GM18526 (cell line): Measurements from ENCODE around the gene TCOF1.

Source experiments
- POLR2A ChIP-seq: IDR thresholded peaks from 3 replicates; pipeline ENCODE4 v1.6.1; 2011; ENCODE audit not compliant: insufficient read length; ENCODE audit errors: extremely low read depth

Gene TCOF1

GRCh38 chr5:150356575-150357294 is 762 bp upstream of the TCOF1 start:
- no peak for TF ChIP-seq POLR2A

- no peak for TF ChIP-seq POLR2A
Observed at GRCh38 chr5:150358261-150359095, 981 bp downstream of the TCOF1 start.

DNA sequence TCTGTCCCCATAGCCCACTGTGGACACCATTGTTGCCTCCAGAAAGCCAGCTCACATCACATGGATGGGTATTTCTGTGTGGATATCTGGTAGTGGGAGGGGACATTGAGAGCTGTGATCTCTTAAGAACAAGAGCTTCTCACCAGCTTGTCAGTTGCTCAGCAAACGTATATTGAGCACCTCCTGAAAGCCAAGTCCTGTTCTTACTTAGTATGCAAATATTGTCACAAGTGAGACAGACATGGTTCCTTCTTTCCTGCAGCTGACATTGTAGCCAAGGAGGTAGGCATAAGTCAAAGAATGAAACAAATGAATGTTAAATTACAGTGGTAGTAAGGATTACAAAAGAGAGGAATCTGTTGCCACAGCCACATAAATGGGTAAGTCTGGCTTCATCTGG is 3.8 kb downstream of the TCOF1 start:
- TF ChIP-seq POLR2A: no peak

- no peak for TF ChIP-seq POLR2A
Observed at GRCh38 chr5:150363185-150363584, 5.7 kb downstream of the TCOF1 start.

DNA sequence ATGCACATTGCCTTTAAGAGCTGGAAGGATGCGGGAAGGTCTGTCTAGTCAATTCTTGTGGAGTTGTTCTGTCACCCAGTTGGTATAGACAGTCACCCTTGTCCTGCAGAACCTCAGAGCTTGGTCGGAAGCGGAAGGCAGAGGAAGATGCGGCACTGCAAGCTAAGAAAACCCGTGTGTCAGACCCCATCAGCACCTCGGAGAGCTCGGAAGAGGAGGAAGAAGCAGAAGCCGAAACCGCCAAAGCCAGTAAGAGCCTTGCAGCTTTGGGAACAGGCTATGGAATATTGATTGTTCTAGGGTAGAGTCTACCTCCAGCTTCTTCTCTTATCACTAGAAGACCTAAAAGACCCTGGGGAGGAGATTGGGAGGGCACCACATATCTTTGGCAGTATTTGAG is 6.5 kb downstream of the TCOF1 start:
- TF ChIP-seq POLR2A: no peak

GRCh38 chr5:150368526-150368925 is 11.0 kb downstream of the TCOF1 start:
- no peak for TF ChIP-seq POLR2A

DNA sequence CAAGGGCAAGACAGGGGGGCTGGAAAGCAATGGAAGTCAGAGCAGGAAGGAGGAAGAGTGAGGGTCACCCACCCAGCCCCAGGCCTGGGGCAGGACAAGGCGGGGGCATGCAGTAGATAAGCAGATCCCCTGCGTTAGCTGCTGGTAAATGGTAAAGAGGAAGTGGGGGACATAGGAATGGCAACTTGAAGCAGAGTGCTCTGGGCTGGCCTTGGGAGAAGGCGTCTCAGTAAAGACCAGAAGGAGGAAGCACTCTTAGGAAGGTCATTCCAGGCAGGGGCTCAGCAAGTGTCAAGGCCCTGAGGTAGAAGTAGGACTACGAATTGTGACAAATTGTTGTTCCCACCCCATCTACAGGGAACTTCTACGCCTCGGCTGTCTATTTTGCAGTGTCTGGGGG is 15.1 kb downstream of the TCOF1 start:
- TF ChIP-seq POLR2A: no peak

DNA sequence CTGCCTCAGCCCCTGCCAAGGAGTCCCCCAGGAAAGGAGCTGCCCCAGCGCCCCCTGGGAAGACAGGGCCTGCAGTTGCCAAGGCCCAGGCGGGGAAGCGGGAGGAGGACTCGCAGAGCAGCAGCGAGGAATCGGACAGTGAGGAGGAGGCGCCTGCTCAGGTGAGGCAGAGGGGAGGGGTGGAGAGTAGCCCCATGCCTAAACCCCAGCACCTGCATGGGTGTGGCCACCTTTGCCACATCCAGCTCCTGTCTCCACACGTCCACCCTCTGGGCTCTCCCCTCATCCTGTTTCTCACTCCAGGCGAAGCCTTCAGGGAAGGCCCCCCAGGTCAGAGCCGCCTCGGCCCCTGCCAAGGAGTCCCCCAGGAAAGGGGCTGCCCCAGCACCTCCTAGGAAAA is 17.2 kb downstream of the TCOF1 start:
- no peak for TF ChIP-seq POLR2A

DNA sequence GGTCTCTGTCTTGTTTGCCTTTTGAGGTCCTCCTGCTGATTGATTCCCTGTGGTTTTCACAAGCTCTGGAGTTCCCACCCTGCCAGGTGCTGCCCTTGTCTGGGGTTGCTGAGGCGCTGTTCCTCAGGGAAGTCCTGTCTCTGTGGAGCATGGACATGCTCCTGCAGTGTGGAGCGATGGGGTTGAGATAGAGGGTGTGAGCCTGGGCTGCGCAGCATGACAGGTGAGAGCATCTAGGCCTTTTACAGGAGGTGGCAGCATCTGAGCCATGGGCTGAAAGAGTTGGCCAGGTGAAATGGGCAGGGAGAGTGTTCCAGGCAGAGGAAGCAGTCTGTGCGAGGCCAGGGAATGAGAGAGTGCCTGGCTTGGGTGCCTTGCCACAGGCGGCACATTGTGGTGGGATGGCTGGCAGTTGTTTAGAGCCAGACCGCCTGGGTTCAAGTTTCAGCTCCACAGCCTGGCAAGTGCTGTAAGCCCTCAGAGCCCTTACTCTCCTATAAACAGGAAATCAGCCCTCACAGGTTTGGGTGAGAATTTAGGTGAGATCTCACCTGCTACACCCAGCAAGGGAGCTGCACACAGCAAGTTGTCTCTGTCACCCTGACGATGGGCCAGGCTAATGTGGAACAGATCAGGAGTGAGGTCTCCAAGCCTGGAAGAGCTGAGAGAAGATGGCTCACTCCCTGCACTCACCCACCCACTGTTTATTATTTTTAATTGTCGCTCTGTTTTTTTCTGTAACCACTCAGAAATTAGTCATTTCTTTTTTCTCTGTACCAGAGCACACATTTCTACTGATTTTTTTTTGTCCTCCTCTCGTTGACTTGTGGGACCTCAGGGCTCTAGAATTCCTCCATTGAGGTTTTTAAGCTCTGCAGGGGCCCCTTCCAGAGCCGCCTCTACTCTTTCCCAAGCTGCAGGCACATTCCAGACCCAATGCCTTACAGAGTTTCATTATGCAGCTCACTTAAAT is 19.6 kb downstream of the TCOF1 start:
- no peak for TF ChIP-seq POLR2A

GRCh38 chr5:150377964-150378694 is 20.6 kb downstream of the TCOF1 start:
- TF ChIP-seq POLR2A: no peak

DNA sequence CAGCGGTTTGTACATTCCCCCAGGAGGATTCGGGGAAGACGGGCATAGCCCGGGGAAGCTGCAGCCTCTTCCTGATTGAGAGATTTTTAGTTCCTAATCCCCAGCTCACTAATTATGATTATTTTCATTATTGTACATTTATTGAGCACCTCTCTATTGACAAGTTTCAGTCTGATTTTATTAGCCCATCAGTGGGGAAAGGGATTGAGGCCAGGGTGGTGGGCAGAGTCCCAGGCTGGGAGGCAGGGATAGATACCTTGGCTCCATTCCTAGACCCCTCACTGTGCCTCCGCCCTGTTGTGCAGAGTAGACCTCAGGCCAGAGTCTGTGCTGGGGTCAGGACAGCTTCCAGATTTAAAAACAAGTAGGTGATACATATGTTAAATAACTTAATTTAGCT is 27.2 kb downstream of the TCOF1 start:
- no peak for TF ChIP-seq POLR2A

DNA sequence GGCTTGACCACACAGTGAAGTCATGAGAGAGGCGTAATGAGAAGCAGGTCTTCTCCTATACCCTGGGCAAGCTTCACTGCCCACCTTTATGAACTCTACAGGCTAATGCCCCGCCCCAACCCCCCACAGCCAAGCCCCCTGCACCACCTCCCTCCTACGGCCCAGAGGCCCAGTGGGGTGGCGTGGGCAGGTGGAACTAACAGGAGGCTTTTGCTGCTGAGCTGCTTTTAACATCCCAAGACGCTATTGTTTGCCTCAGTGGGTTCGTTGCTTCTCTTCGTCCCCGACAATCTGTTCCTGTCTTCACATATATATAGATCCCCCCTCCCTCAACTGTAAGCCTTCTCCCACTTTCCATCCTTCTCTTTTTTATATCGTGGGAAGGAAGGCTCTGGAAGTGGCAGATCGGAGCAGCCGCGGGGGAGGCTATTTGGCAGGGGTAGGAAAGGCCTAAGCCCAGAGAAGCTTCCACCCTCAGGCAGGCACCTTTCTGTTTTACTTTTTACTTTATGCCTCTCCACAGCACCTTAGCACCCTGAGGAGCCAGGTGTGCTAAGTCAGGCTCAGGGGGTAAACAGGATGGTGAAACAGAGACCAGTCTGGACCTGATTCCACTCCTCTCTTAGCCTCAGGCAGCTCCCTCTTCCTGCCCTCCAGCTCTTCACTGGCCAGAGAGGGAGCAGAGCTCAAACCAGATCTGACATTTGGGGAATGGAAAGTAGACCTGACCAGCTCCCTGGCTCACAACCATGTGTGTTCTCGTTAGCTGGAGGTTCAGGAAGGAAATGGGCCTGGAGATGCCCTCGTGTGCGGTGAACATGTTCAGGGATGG is 28.7 kb downstream of the TCOF1 start:
- TF ChIP-seq POLR2A: no peak

DNA sequence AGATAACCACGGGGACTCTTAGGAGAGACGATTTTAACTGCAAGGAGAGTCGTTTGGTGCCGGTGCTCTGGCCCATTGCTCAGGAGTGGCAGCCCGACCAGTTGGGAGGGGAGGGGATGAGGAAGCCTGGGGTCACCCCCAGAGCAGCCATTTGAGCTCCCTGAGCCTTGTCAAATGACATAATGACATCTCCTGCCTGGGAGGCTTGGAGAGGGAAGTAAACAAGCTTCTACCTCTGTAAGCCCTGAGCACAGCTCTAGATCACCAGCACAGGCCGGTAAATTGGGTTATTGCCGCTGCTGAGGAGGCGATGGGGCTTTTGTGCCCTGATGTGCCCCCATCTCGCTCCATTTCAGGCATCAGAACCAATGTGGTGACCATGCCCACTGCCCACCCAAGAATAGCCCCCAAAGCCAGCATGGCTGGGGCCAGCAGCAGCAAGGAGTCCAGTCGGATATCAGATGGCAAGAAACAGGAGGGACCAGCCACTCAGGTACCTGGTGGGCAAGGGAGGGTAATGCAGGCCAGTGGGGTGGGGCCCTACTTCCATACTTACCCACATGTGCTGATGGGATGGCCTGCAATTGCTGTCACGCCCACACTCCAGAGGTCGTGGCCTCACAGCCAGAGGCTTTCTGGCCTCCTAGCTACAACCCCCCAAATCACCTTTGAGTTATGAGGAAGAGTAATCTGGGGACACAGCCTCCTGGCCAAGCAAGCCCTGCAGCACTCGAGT is 32.2 kb downstream of the TCOF1 start:
- TF ChIP-seq POLR2A: no peak

DNA sequence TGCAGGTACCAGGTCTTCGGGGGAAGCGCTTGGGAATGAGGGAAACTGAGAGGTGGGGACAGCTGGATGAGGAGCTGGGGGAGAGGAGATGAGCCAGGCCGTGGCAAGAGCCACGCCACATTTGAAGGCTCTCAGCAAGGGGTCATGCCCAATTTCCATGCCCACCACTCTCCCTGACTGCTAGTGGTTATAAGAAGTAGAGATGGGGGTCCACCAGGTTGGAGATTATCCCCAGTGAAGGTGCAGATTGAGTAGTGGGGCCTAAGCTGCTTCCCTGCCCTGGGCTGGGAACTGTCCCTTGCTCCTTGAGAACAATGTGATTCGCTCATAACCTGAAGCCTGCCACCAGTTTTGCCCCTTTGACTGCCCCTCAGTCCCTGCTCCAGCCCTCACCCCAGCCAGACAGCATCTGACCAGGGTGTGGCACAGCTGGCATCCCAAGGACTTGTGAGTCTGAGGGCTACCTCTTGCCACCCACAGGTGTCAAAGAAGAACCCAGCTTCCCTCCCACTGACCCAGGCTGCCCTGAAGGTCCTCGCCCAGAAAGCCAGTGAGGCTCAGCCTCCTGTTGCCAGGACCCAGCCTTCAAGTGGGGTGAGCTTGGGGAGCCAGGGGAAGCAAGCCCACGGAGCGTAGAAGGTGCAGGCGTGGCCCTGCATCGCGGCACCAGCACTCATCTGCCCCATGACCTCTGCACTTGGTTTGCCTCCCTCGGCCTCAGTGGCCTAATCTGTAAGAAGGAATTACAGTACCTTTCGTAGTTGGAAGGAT is 33.8 kb downstream of the TCOF1 start:
- TF ChIP-seq POLR2A: no peak
